Kidney (tissue), 14 donors: ENCODE measurements around the gene SMIM5. TPM values are rescaled to one million over a fixed set of nuclear protein-coding genes. Genes with fewer than 3 reads are reported as not detected.

Experiments
- DNase-seq, 5 donors: peaks; one replicate each; pipeline ENCODE4 v3.0.0-alpha.2; 2013 to 2020
- FAIRE-seq: peaks from 2 replicates; lab custom pipeline; 2012; peaks lifted over from hg19 to GRCh38; lab: Jason Lieb, UNC
- H3K27ac ChIP-seq, 2 donors: one replicate each; pipeline ENCODE4 v1.7.0; 2013; ENCODE audit warnings: low read depth in 2 of 2, low read length in 2 of 2, inconsistent platforms in 1 of 2
- H3K27me3 ChIP-seq: one replicate; pipeline ENCODE4 v1.7.1; 2013; ENCODE audit warnings: low read length, inconsistent platforms; ENCODE audit not compliant: control insufficient read depth, insufficient read depth
- H3K36me3 ChIP-seq, 3 donors: one replicate each; pipeline versions ENCODE4 v1.7.0 to v1.7.1; 2013; ENCODE audit warnings: low read length in 3 of 3, control low read depth in 1 of 3, inconsistent platforms in 1 of 3; ENCODE audit not compliant: insufficient read depth in 3 of 3, control insufficient read depth in 2 of 3
- H3K4me1 ChIP-seq, 3 donors: one replicate each; pipeline versions ENCODE4 v1.7.0 to v1.7.1; 2013; ENCODE audit warnings: low read length in 3 of 3, inconsistent platforms in 1 of 3, low read depth in 1 of 3; ENCODE audit not compliant: control insufficient read depth in 2 of 3, insufficient read depth in 2 of 3
- H3K4me3 ChIP-seq, 3 donors: one replicate each; pipeline versions ENCODE4 v1.7.0 to v1.8.1; 2013; ENCODE audit warnings: low read length in 3 of 3, control low read depth in 1 of 3, inconsistent platforms in 1 of 3
- H3K9ac ChIP-seq, 3 donors: one replicate each; pipeline versions ENCODE4 v1.7.0 to v1.7.1; 2013; ENCODE audit warnings: low read length in 3 of 3, control low read depth in 1 of 3, inconsistent platforms in 1 of 3
- H3K9me3 ChIP-seq, 3 donors: one replicate each; pipeline versions ENCODE4 v1.7.0 to v1.7.1; 2013; ENCODE audit warnings: low read length in 3 of 3, control low read depth in 1 of 3, inconsistent platforms in 1 of 3; ENCODE audit not compliant: control insufficient read depth in 2 of 3, insufficient read depth in 1 of 3
- CTCF ChIP-seq: IDR thresholded peaks from 3 replicates; pipeline ENCODE4 v1.5.1; 2012; ENCODE audit warnings: mild to moderate bottlenecking, moderate library complexity, borderline replicate concordance; ENCODE audit not compliant: insufficient read depth; ENCODE audit errors: extremely low read depth
- intact Hi-C: fragments of 100-400 bp; cut with DNase I; formaldehyde crosslinking; loops from one replicate; pipeline ENCODE4 v1.11.1; 2022
- polyA plus RNA-seq: library from polyadenylated mRNA; stranded (reverse); fragments of 350-450 nt; fragmentation: Illumina TruSeq; extraction: RNeasy Lipid Tissue Mini Kit (QIAGEN cat#74804); gene quantifications from one replicate; pipeline ENCODE4 v1.2.3, GENCODE V29; 2014; ENCODE audit warnings: low read depth, low replicate concordance; ENCODE audit not compliant: insufficient read depth
- total RNA-seq: library from RNA; stranded (reverse); fragmentation: NEBNext Ultra II Directional; extraction: Animal tissue kit (Norgen Biotek cat#: 25700); gene quantifications from one replicate; pipeline ENCODE4 v1.2.1, GENCODE V29; 2021
- donor health status: control.
- donor health status: control.
- donor health status: control.
- donor health status: control.
- donor health status: control.
- donor health status: DM: yes; HTN: yes; CAD: no.
- donor health status: Normal renal cell carcinoma (clear cell type).

The SMIM5 gene
- total and polyA plus RNA-seq, 2 donors from 2014 or later: 8.0 to 63.0 TPM

DNA sequence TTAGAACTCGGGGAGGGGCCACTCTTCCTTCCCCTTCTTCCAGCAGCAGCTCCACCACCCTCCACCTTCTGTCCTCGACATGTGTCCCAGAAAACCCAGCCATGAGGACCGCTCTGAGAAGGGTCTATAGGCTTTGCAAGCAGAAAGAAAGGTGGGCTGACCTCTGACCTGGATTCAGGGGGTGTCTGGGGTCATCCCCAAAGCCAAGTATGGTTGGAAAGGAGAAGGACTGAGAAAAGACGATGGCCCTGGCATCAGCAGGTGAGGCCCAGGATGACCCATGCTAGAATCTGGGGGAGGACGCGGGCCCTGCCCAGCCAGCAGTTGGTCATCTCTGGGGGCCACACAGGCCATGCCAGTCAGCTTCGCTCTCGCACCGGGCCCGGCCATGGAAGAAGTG lies 6.1 kb upstream of the SMIM5 start:
- peaks cover 1 to 20% (median 6%) of the 10 kb centered on the region in 3 donors for H3K36me3 ChIP-seq
- DNase-seq (no peak), FAIRE-seq (no peak)
- H3K9ac ChIP-seq: no peak overlapping the region
- no peaks in the 10 kb centered on the region for H3K27me3 ChIP-seq
- H3K9me3 ChIP-seq: no peaks in the 10 kb centered on the region
- no peak overlapping the region for H3K4me3 ChIP-seq
- intact Hi-C loops: no loop called here
- H3K27ac ChIP-seq: no peak overlapping the region
- no peaks in the 10 kb centered on the region for H3K4me1 ChIP-seq
- no peak for TF ChIP-seq CTCF

- Histone ChIP-seq H3K27me3 (no peaks in the 10 kb centered on the region), H3K4me1 (peaks cover 0 to 8% (median 5%) of the 10 kb centered on the region in 3 donors), H3K4me3 (no peak overlapping the region), H3K9me3 (no peaks in the 10 kb centered on the region), H3K36me3 (peaks cover 2 to 20% (median 2%) of the 10 kb centered on the region in 3 donors), H3K27ac (no peak overlapping the region), H3K9ac (no peak overlapping the region)
- TF ChIP-seq CTCF: no peak
- intact Hi-C loops: no loop called here
- FAIRE-seq (no peak), DNase-seq (peak in 1 of 5 donors; percentile 73)
Measured at GRCh38 chr17:75628425-75628824, 4.8 kb upstream of the SMIM5 start.

GRCh38 chr17:75629157-75629556 lies 4.1 kb upstream of the SMIM5 start:
- Histone ChIP-seq H3K36me3 (peaks cover 2 to 20% (median 2%) of the 10 kb centered on the region in 3 donors), H3K27me3 (no peaks in the 10 kb centered on the region), H3K4me1 (peaks cover 0 to 14% (median 8%) of the 10 kb centered on the region in 3 donors), H3K9me3 (no peaks in the 10 kb centered on the region), H3K27ac (no peak overlapping the region), H3K9ac (no peak overlapping the region), H3K4me3 (no peak overlapping the region)
- DNase-seq (peak in 1 of 5 donors; percentile 59), FAIRE-seq (no peak)
- intact Hi-C loops: no loop called here
- no peak for TF ChIP-seq CTCF
